ENCODE data around the gene KCNN4. TPM values are rescaled to one million over a fixed set of nuclear protein-coding genes. Genes with fewer than 3 reads are reported as not detected.

Gene KCNN4
- total and polyA plus RNA-seq, 2 donors (not counting 3 experiments of a cell fraction or from before 2014, with no cell fraction given): 0.29 TPM; not detected in 1

GRCh38 chr19:43781630-43782310 lies 997 bp upstream of the KCNN4 start:
- POLR2A ChIA-PET: no interaction called here
- no TSS peak for BruUV-seq (replicated peaks)
- Histone ChIP-seq H3K4me3 (replicated peaks in 1 of 3; ENCODE audit: insufficient read depth in 1 of 3, low read depth in 1 of 3, low read length in 3 of 3) (no peak overlapping the region), H3K9me1 (replicated peaks; ENCODE audit: control insufficient read depth, extremely low read depth, insufficient read depth, low read length) (no peaks in the 10 kb centered on the region), H3K9ac (replicated peaks; ENCODE audit: extremely low read depth, insufficient read depth, low read length) (no peak overlapping the region), H3K4me2 (ENCODE audit: insufficient read depth, low read length) (no peak overlapping the region), H2AFZ (ENCODE audit: low read depth, low read length) (no peak overlapping the region), H3K4me1 (ENCODE audit: control insufficient read depth, extremely low read depth, insufficient read depth, low read length) (peaks cover 30% of the 10 kb centered on the region), H4K20me1 (replicated peaks; ENCODE audit: control insufficient read depth, extremely low read depth, insufficient read depth, low read length) (no peaks in the 10 kb centered on the region), H3K79me2 (ENCODE audit: control insufficient read depth, insufficient read depth, low read length) (no peaks in the 10 kb centered on the region), H3K36me3 (ENCODE audit: control insufficient read depth in 2 of 2, extremely low read depth in 1 of 2, insufficient read depth in 2 of 2, low read length in 2 of 2) (no peaks in the 10 kb centered on the region), H3K9me3 (replicated peaks; ENCODE audit: control insufficient read depth, insufficient read depth, low read length) (no peaks in the 10 kb centered on the region), H3K27ac (ENCODE audit: insufficient read depth, low read depth, low read length) (no peak overlapping the region), H3K27me3 (ENCODE audit: control insufficient read depth in 2 of 2, insufficient read depth in 2 of 2, low read length in 2 of 2) (no peaks in the 10 kb centered on the region)
- CTCF ChIA-PET: interaction anchor here (1.0 kb wide), 1 partner anchor 36 kb away, joined by 3 read pairs; no protein-coding TSS in a partner anchor
- intact Hi-C loops (cut with micrococcal nuclease): no loop called here
- no peak for DNase-seq (ENCODE audit: low read depth, low spot score)
- FAIRE-seq: no peak
- TF ChIP-seq, protein P1, sequence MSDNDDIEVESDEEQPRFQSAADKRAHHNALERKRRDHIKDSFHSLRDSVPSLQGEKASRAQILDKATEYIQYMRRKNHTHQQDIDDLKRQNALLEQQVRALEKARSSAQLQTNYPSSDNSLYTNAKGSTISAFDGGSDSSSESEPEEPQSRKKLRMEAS (IDR thresholded peaks at IDR 0.05; ENCODE audit: insufficient read depth, insufficient read length): no peak
- no peak for TF ChIP-seq MYC (IDR thresholded peaks at IDR 0.05; ENCODE audit: low read depth, low read length)
- no peak for TF ChIP-seq EZH2 (IDR thresholded peaks at IDR 0.05; ENCODE audit: borderline replicate concordance, low read depth, low read length, severe bottlenecking)
- TF ChIP-seq, protein P2, sequence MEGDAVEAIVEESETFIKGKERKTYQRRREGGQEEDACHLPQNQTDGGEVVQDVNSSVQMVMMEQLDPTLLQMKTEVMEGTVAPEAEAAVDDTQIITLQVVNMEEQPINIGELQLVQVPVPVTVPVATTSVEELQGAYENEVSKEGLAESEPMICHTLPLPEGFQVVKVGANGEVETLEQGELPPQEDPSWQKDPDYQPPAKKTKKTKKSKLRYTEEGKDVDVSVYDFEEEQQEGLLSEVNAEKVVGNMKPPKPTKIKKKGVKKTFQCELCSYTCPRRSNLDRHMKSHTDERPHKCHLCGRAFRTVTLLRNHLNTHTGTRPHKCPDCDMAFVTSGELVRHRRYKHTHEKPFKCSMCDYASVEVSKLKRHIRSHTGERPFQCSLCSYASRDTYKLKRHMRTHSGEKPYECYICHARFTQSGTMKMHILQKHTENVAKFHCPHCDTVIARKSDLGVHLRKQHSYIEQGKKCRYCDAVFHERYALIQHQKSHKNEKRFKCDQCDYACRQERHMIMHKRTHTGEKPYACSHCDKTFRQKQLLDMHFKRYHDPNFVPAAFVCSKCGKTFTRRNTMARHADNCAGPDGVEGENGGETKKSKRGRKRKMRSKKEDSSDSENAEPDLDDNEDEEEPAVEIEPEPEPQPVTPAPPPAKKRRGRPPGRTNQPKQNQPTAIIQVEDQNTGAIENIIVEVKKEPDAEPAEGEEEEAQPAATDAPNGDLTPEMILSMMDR (IDR thresholded peaks at IDR 0.05; ENCODE audit: extremely low read depth in 1 of 2, insufficient read depth in 1 of 2, low read depth in 1 of 2, low read length in 2 of 2): no peak
- TF ChIP-seq POLR2AphosphoS5 (IDR thresholded peaks at IDR 0.05; ENCODE audit: insufficient read depth, low read depth, low read length): no peak
- TF ChIP-seq JUN (IDR thresholded peaks at IDR 0.05; ENCODE audit: borderline replicate concordance, insufficient read depth, insufficient read length, low read depth): no peak
- TF ChIP-seq POLR2A (IDR thresholded peaks at IDR 0.05; ENCODE audit: low read depth, low read length): no peak
- TF ChIP-seq GATA2 (IDR thresholded peaks at IDR 0.05; ENCODE audit: insufficient read depth, insufficient read length, low read depth, low read length): no peak
- no peak for TF ChIP-seq FOS (IDR thresholded peaks at IDR 0.05; ENCODE audit: borderline replicate concordance, insufficient read depth, low read length)
- dilution Hi-C loops (cut with MboI; ENCODE audit: extremely low pct_ligation_motif_present, low sequenced_read_pairs): no loop called here
